GM12872 (cell line): Measurements from ENCODE around the gene FBXL13.

ENCODE experiments used
- CTCF ChIP-seq: IDR thresholded peaks from 3 replicates; pipeline ENCODE4 v1.5.1; 2011; ENCODE audit warnings: low read depth, mild to moderate bottlenecking, low read length, moderate library complexity; ENCODE audit not compliant: insufficient read depth

Gene FBXL13

DNA sequence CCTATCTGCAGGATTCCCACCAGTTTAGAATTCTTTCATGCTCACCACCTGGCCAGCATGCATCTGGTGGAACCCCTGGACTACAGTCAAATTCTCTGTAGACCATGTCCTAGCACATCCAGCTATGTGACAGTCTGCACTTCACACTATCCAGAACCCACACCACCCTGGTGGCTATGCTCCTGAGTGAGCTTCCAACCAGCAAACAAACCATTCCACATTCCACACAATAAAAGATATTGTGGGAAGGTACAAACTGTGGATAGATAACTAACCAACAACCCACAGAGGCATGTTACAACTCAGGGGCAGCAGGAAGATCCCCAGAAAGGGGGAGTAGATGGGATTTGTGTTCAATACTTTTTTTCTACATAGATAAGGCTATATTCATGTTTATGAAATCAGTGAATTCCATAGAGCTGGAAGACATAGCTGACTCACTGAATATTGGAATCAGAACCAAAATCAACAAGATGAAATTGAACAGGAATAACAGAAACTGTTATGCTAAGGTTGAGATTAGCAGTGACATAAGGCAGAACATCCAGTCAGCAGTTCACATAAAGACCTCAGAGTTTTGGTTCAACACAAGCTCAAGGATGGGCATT, 89.3 kb downstream of the FBXL13 start:
- no peak for TF ChIP-seq CTCF

GRCh38 chr7:102983602-102984001, 91.0 kb downstream of the FBXL13 start:
- no peak for TF ChIP-seq CTCF

- no peak for TF ChIP-seq CTCF
These were observed 92.4 kb downstream of the FBXL13 start for GRCh38 chr7:102982235-102982634.

DNA sequence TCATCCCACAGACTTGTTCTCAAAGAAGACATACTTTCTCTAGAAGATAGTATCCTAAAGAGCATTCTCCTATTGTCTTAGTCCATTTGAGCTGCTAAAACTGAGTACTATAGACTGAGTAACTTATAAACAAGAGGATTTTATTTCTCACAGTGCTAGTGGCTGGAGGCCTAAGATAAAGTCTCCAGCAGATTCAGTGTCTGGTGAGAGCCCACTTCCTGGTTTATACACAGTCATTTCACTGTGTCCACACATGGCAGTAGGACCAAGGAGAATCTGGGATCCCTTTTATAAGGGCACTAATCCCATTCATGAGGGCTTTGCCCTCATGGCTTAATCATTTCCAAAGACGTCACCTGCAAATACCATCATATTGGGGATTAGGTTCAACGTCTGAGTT, 93.1 kb downstream of the FBXL13 start:
- TF ChIP-seq CTCF = no peak

DNA sequence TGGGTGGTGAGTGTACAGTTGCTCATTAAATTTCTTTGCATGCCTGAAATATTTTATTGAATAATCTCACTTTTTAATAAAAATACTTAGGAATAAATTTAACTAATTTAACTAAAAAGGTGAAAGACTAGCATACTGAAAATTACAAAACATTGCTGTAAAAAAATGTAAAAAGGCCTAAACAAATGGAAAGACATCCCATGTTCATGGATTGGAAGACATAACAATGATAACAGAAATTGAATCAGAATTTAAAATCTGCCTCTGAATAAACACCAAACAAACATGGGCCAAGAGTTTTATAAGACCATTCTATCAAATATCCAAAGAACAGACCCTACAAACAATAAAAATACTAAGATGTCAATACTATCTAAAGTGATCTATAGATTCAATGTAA, 94.9 kb downstream of the FBXL13 start:
- no peak for TF ChIP-seq CTCF

DNA sequence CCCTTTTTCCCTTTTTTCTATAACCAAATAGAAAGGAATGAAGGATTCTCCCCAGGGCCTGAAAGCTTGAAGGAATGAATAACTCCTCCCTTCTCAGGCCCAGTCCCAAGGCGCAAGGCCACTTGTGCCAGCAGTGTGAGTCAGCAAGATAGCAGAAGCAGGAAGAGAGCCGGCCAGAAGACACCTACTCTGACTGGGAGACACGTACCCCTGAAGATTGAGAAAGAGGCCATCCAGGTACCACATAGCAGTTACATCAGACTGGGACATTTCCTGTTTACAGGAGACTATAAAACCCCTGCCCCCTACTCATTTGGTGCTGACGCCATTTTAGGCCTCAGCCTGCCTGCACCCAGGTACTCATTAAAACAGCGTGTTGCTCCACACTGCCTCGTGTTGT, 96.3 kb downstream of the FBXL13 start:
- no peak for TF ChIP-seq CTCF

- TF ChIP-seq CTCF = no peak
These were observed 98.1 kb downstream of the FBXL13 start for GRCh38 chr7:102976493-102976892.

DNA sequence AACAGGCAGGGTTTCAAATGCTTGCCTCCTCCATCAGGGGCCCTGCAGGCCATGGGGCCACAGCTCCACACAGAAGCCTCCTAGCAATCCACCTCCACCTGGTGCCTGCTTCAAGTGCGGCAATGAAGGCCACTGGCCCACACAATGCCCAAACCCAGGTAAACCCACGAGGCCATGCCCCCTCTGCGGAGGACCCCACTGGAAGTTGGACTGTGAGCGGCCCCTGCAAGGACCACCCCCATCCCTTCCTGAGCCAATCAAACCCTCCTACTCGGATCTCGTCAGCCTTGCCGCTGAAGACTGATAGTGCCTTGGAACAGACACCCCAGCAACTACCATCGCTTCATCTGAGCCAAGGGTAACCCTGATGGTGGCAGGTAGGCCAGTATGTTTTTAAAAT, 98.7 kb downstream of the FBXL13 start:
- TF ChIP-seq CTCF = no peak
